ENCODE results near the gene PHLDB2. TPM values are rescaled to one million over a fixed set of nuclear protein-coding genes. Genes with fewer than 3 reads are reported as not detected.

The PHLDB2 gene
- total RNA-seq, 1 donor from 2014 or later = 60.8 TPM

- no peak overlapping the region for H3K4me3 ChIP-seq
- ATAC-seq (no peak), DNase-seq (no peak)
- H3K9me3 ChIP-seq = no peaks in the 10 kb centered on the region
- H3K27me3 ChIP-seq = no peaks in the 10 kb centered on the region
- no peaks in the 10 kb centered on the region for H3K4me1 ChIP-seq
- H3K27ac ChIP-seq = no peak overlapping the region
- H3K36me3 ChIP-seq = peaks cover 8% of the 10 kb centered on the region
- intact Hi-C loops (cut with DNase I) = no loop called here
- no peak for TF ChIP-seq CTCF (IDR thresholded peaks at IDR 0.05)
Measured at GRCh38 chr3:111972891-111973290, 113.8 kb downstream of the PHLDB2 start.

GRCh38 chr3:111975131-111975530 lies 116.1 kb downstream of the PHLDB2 start:
- intact Hi-C loops (cut with DNase I) = no loop called here

GRCh38 chr3:111976254-111976653 lies 117.2 kb downstream of the PHLDB2 start:
- Histone ChIP-seq H3K27me3 (no peaks in the 10 kb centered on the region), H3K4me1 (peaks cover 17% of the 10 kb centered on the region), H3K4me3 (no peak overlapping the region), H3K36me3 (no peaks in the 10 kb centered on the region), H3K9me3 (no peaks in the 10 kb centered on the region), H3K27ac (no peak overlapping the region)
- DNase-seq = no peak
- TF ChIP-seq CTCF (IDR thresholded peaks at IDR 0.05) = no peak
- no peak for ATAC-seq
- intact Hi-C loops (cut with DNase I) = no loop called here

More at GRCh38 chr3:111975131-111975530, 116.1 kb downstream of the PHLDB2 start:
- H3K27me3 ChIP-seq = no peaks in the 10 kb centered on the region
- no peak overlapping the region for H3K27ac ChIP-seq
- ATAC-seq (no peak), DNase-seq (no peak)
- H3K36me3 ChIP-seq = no peaks in the 10 kb centered on the region
- H3K9me3 ChIP-seq = no peaks in the 10 kb centered on the region
- H3K4me1 ChIP-seq = peaks cover 7% of the 10 kb centered on the region
- no peak overlapping the region for H3K4me3 ChIP-seq
- no peak for TF ChIP-seq CTCF (IDR thresholded peaks at IDR 0.05)

GRCh38 chr3:111978583-111979433 lies 119.7 kb downstream of the PHLDB2 start, which contains the start of gene ABHD10:
TSS of gene ABHD10 (plus strand) at chr3:111979026. CDS start at chr3:111979062, 36 bp downstream.
- H3K4me1 ChIP-seq = peaks cover 25% of the 10 kb centered on the region
- no peaks in the 10 kb centered on the region for H3K36me3 ChIP-seq
- no peak for TF ChIP-seq CTCF (IDR thresholded peaks at IDR 0.05)
- ATAC-seq = peak; percentile 98
- intact Hi-C loops (cut with DNase I) = no loop called here
- no peaks in the 10 kb centered on the region for H3K9me3 ChIP-seq
- no peaks in the 10 kb centered on the region for H3K27me3 ChIP-seq
- peak within 1 kb of the TSS; percentile 91 for H3K27ac ChIP-seq
- peak; percentile 99 for DNase-seq
- peak within 1 kb of the TSS; percentile 90 for H3K4me3 ChIP-seq

GRCh38 chr3:111979434-111980038 lies 120.5 kb downstream of the PHLDB2 start:
- TF ChIP-seq CTCF (IDR thresholded peaks at IDR 0.05) = no peak
- peak overlapping the region; percentile 91 for H3K27ac ChIP-seq
- no peaks in the 10 kb centered on the region for H3K36me3 ChIP-seq
- DNase-seq (no peak), ATAC-seq (peak; percentile 51)
- no peaks in the 10 kb centered on the region for H3K27me3 ChIP-seq
- peak overlapping the region; percentile 90 for H3K4me3 ChIP-seq
- intact Hi-C loops (cut with DNase I) = no loop called here
- H3K9me3 ChIP-seq = no peaks in the 10 kb centered on the region
- H3K4me1 ChIP-seq = peaks cover 25% of the 10 kb centered on the region

All from upper lobe of right lung (tissue), 1 donor.